Activated effector memory CD4-positive, alpha-beta T cell treated with anti-CD3 and anti-CD28 coated beads, Interleukin-2, amount 50 U/mL, for 16 hours (primary cell): Measurements from ENCODE around the gene TRIM42.

Source experiments
- DNase-seq: peaks from one replicate; pipeline ENCODE4 v3.0.0-alpha.2; 2020

Gene TRIM42

DNA sequence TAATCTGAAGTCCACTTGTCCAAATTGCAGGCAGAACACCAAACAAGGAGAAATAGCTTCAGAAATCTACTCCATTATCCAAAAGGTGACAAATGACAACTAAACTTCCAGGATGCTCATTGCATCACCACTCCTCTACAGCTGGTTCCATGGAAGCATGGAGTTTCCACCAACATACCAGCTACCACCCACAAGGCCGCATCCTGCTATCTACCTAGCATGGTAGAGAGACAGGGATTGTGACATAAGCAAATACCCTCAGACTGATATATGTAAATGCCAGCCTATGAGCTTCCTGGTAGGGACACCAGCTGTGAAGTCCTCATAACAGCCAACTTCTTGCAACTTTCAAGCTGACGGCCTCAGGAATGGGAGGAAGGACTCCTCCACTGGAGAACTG lies at the start of gene TRIM42:
Gene TRIM42, plus strand, starts transcription at position 301 of the 400 bp plus-strand sequence. CDS start 166 bp downstream, outside the sequence.
- no peak for DNase-seq

DNA sequence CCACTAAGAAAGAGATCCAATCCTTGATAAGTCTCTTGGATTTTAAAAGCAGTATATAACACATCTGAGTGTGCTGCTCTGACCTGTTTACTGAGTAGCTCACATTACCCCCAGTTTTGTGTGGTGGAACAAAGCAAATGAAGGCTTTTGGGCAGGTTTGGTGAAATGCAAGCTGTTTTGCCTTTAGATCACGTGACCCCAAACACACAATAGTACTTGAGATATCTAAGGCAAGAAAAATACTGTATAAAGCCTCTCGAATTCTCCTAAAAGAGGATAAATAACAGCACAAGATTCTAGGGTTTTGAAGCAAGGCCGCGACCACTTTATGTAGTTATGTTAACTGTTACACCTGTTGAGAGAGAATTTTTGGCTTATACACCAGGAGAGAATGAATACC lies 49.3 kb upstream of the TRIM42 start:
- no peak for DNase-seq

DNA sequence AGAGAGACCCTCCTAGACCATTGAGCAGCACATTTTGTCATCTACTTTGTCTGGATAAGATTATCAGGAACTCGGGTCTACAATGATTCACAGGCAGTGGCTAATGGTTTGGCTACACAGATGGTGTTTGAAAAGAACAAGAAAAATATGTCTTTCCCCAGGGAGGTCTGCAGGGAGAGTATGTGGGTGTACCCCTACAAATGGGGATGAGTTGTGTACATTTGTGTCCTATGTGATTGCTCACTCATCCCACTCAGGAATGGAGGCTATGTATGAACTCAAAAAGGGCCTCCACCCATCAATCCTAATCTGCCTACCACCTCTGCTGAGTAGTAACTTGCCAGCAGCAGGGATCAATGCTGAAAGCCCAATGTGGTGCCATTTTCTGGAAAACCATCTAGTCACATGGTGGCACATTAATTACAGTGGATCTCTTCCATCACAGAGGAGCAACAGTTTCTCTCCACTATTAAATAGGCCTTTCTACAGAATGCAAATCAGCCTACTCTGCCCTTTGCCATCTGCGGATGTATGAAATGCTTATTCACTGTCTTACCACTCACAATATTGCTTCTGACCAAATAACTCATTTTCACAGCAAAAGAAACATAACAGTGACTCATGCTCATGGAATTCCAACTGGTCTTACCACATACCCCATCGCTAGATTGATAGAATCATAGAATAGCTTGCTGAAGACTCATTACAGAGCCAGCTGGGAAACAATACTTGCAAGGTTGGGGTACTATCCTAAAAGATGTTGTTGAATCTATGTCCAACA lies 48.3 kb upstream of the TRIM42 start:
- DNase-seq = no peak

DNA sequence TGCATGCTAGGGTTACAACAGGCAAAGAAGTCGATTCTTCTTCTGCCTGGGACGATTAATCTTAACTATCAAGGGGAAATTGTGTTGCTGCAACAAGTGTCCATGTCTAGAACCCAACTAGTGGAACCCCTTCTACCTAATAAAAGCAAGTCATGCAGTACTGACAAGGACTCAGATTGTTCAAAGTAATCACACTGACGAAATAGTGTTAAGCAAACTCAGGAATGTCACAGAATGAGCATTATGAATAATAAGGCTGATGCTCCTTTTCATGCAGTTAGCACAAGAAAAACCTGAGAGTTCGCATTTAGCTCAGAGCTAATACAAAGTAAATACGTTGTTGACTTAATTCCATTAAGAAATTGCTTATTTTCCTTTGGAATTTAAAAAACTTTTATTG lies 47.5 kb upstream of the TRIM42 start:
- no peak for DNase-seq

DNA sequence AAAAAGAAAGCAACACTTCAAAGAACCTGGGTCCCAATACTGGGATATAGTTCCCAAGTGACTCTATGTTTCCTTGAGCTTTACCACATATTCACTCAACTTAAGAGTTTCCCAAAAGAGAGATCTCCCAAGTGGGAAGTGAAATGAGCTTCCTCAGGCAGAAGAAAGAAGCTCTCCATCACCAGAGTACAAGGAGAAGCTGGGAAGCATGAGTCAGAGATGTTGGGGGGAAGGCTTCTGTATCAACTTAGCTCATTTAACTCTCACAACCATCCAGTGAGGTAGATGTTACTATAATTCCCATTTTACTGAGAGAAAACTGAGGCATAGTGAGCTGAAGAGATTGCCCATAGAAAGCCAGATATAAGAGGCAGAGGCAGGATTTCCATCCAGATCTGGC lies 47.0 kb upstream of the TRIM42 start:
- DNase-seq = no peak

DNA sequence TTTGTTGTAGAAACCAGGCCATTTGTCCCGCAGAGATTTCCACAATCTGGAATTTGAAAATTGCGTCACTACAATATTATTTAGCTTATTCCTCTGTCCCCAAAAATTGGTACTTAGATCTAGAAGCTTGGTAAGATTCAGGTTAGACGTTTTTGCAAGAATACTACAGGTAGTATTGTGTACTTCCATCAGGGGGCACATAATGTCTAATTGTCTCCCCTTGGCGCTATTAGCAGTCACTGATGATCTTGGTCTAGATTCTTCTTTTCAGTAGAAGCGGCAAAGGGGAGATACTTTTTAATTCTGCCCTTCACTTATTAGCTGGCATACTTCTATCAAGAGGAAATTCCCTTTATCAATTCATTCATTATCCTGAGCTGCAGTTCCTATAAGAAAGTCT lies 42.6 kb upstream of the TRIM42 start:
- DNase-seq = no peak

DNA sequence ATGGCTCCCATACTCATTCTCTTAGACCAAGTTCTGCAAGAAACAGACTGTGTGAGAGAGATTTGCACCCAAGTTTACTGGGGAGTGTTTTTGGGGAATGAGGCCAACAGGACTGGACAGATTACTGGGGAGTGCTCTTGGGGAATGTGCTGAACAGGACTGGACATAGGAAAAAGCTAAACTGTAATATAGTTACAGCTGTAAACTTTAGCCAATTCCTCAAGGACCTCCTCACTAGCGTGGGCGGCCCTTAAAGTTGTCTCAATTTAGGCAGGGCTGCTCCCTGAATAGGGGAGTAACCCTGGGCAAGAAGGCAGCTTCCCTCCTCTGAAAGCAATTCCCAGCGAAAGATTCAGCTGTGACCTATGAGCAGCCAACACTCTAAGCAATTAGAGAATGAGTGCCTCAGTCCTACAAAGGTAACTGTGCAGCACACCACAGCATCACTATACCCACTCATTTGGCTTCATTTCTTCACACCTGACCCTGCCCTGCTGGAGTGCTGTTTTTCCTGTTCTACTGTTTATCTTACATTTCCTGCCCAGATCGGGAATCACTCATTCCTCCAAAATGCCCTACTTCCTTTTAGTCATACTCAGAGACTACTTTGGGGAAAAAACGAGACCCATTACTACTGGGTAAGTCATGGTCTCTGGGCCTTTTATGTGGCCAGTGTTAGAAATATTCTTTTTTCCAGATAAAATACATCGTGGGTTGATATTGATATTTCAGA lies 41.3 kb upstream of the TRIM42 start:
- DNase-seq = no peak

DNA sequence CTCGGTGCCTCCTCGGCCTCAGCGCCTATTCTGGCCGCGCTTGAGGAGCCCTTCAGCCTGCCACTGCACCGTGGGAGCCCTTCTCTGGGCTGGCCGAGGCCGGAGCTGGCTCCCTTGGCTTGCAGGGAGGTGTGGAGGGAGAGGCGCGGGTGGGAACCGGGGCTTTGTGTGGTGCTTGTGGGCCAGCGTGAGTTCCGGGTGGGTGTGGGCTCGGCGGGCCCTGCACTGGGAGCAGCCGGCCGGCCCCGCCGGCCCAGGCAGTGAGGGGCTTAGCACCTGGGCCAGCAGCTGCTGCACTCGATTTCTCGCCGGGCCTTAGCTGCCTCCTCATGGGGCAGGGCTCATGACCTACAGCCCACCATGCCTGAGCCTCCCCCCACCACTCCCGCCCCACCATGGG lies 26.6 kb upstream of the TRIM42 start:
- no peak for DNase-seq

DNA sequence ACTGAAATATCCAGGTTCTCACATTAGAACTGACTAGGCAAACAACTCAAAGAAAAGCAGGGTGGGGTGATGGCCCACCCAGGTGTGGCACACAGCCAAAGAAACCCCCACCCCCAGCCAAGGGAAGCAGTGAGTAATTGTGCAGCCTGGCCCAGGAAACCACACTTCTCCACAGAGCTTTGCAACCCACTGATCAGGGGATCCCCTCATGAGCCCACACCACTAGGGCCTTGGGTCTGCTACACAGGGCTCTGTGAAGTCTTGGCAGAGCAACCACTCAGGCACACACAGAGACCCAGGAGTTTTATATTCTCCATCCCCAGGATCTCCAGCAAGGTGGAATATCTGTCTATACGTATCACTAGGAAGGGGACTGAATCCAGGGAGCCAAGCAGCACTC lies 22.2 kb upstream of the TRIM42 start:
- DNase-seq = no peak

DNA sequence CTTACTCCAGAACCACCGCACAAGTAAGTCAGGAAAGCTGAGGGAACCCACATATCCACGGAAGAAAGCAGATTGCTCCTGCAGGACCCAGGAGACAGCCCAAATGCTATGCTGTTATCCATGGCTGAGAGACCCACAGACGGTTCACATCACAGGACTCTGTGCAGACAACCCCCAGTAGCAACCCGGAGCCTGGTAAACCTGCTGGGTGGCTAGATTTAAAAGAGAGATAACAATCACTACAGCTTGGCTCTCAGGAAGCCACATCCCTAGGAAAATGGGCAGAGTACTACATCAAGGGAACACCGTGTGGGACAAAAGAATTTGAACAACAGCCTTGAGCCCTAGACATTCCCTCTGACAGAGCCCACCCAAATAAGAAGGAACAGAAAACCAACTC lies 13.8 kb upstream of the TRIM42 start:
- no peak for DNase-seq

DNA sequence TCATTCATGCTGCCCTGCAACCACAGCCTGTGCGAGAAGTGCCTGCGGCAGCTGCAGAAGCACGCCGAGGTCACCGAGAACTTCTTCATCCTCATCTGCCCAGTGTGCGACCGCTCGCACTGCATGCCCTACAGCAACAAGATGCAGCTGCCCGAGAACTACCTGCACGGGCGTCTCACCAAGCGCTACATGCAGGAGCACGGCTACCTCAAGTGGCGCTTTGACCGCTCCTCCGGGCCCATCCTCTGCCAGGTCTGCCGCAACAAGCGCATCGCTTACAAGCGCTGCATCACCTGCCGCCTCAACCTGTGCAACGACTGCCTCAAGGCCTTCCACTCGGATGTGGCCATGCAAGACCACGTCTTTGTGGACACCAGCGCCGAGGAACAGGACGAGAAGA lies 4.7 kb downstream of the TRIM42 start:
- no peak for DNase-seq

DNA sequence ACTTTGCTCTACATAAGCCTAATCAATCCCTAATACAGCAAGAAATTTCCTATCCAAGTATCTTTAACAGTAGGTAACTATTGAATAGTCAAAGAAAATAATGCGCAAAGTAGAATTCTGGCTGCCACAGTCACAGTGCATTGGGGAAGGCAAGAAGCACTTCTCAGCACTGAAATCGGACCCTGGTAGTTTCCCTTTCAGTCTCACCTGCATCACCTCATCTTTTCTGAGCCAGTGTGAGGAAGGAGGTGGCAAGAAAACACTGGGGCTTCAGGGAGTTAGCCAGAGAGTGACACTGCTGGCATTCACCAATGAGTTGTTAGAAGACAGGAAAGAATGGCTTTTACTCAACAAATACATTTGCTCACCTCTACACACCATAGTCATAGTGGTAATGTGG lies 8.3 kb downstream of the TRIM42 start:
- no peak for DNase-seq

DNA sequence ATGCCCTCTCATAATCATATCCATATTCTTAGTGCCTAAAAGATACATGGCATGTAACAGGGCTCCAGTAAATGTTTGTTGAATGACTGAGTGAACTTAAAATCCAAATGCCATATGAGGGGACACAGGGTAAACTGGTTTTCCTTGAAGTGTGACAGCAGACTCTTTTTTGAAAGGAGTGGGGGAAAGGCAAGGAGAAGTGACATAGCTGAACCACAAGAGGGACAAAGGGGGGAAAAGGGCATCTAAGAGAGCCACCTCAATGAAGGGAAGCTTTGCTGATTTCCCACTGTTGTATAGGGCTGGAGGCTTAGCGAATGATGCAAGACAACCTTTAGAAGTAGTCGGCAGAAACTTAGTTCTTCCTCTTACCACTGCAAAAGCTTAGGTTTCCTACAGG lies 9.1 kb downstream of the TRIM42 start:
- DNase-seq = no peak

DNA sequence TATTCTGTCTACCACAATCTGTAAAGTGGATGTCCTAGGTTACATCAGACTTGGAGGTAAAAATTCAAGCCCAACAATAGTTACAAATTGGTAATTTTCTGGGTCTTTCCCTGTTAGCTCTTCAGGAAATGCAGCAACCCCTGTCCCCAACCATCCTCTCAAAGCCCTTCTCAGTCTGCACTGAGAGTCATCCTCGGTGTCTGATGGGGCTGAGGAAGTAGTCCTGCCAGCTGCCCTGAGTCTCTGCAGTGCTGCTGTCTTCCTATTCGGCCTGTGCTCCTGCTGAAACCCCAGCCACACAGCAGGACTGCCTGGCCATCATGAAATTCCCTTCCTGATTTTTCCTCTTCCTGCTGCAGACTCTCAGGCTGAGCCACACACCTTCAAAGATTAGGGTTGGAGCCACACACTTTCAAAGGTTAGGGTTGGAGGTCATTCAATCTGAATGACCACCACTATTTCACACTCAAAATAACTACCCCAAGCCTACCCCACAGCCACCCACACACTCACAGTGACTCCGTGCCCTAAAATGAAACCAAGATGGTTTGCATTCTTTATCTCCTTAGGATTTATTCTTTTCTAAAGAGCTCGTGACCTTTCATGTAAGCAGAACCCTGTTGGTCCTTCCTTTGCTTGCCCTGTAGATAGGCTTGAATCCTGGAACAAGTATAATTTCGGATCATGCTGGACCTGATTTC lies 17.6 kb downstream of the TRIM42 start:
- no peak for DNase-seq

DNA sequence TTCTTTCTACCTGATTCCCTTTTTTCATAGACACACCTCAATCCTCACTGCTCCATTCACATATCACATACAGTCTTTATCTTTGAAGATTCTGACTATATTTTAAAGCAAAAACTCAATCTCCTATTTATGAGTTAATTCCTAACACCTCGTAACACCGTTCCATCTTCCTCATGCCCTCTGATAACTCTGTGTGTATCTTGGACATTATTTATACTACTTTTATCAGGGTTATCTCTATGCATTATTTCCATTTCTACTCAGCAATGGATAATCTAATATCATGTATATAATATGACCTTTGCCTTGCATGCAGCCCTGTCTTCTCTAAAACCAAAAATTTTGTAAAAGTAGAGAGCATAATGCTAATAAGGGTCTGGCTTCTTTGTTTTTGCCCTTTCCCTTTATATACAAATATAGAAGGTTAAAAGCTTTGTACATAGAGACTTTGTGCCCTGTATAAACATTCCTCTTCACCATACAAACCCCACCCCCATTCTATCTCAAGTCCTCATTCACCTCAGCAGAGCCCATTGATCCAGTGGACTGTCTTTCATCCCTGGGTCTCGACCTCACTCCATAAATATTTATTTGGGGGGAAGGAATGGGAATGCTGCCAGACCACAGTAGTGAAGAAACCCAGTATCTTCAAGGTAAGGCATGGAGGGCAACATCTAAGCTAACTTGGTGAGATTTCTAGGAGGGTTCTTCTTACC lies 21.8 kb downstream of the TRIM42 start:
- no peak for DNase-seq

DNA sequence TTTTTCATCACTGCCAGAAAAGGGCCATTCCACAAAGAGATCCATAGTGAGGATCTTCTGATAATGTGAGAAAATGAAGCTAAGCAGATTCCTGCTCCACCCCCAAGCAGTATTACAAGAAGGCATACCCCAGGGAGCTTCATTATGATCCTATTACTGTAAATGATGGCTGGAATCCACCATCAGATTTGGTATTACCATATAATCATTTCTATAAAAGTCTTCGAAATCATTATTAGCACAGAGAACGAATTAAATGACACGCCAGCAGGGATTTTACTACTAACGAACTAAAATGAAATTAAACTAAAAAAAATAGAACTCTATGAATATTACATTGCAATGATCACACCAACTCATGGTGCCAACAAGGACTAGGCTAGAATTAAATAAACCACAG lies 24.4 kb downstream of the TRIM42 start:
- no peak for DNase-seq

DNA sequence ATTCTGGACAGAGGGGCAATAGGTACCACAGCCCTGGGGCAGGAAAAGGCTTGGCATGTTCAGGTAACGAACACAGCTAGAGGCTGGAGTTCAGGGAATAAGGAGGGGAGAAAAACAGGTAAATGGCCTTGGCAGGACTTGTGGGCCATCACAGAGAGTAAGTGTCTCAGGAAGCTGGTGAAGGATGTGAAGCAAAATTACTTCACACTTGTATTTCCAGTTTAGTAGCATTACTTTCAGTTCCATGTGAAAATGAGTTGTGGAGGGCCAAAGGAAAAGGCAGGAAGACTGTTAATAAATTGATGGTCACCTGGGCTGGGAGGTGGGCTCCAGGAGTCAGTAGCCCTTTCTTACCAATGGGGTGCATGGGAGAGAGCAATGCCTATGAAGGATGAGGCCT lies 25.6 kb downstream of the TRIM42 start:
- no peak for DNase-seq

DNA sequence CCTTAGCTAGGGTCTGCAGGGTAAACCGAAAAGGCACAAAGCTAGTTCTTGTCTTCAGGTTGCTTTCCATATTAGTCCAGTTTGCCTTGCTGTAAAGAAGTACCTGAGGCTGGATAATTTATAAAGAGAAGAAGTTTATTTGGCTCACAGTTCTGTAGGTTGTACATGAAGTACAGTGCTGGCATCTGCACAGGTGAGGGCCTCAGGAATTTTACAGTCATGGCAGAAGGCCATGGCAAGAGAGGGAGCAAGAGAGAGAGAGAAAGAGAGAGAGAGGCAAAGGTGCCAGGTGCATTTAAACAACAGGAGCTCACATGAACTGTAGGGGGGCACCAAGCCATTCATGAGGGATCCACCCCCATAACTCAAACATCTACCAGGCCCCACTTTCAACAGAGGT lies 26.9 kb downstream of the TRIM42 start:
- no peak for DNase-seq

DNA sequence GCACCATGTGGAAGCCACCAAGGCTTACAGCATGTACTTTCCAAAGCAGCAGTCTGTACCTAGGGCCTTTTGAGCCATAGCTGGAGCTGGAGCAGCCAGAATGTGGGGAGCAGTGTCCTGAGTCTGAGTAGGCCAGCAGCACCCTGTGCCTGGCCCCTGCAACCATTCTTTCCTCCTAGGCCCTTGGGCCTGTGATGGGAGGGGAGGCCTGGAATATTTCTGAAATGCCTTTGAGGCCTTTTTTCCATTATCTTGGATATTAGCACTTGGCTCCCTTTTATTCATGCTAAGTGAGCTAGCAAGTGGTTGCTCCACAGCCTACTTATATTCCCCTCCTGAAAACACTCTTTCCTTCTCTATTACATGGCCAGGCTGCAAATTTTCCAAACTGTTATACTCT lies 28.1 kb downstream of the TRIM42 start:
- no peak for DNase-seq

DNA sequence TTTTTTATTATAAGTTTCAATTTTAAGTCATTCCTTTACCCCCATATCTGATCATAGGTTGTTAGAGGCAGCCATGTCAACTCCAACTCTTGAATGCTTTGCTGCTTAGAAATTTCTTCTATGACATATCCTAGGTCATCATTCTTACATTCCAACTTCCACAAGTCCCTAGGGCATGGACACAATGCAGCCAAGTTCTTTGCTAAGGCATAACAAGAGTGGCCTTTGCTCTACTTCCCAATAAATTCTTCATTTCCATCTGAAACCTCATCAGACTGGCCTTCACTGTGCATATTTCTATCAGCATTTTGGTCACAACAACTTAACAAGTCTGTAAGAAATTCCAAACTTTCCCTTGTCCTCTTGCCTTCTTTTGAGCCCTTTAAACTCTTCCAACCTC lies 28.5 kb downstream of the TRIM42 start:
- DNase-seq = no peak

DNA sequence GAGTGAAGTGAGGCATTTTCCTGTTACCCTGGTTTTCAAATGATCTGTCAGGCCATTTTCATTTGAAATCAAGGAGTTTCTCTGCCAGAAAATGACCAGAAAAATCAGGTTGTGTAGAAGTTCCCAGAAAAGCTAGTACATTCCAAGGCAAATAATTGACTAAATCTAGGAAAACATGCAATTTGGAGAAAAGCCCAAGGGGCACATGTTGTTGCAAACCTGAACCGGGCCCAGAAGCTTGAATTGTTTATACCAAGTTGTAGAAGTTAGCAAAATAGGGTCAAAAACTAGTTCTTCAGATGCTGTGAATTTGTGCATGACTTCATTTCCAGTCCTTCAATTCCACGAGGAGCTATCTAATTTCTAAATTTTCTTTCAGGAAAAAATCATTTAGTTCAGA lies 31.0 kb downstream of the TRIM42 start:
- no peak for DNase-seq

DNA sequence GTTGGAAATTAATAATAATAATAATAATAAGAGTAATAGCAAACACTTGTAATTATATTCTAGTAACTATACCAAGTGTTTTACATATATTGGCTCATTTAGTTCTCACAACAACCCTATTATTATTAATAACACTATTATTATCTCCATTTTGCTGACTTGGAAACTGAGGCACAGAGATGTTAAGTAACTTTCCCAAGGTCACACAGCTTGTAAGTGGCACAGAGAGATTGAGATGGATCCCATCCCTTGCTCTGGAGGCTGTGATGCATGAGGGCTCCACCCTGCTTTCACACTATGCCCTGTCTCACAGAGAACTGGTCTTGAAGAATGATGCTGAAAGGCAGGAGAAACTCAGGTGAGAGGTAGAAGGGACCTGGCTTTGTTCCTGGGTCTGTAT lies 31.9 kb downstream of the TRIM42 start:
- DNase-seq = no peak

DNA sequence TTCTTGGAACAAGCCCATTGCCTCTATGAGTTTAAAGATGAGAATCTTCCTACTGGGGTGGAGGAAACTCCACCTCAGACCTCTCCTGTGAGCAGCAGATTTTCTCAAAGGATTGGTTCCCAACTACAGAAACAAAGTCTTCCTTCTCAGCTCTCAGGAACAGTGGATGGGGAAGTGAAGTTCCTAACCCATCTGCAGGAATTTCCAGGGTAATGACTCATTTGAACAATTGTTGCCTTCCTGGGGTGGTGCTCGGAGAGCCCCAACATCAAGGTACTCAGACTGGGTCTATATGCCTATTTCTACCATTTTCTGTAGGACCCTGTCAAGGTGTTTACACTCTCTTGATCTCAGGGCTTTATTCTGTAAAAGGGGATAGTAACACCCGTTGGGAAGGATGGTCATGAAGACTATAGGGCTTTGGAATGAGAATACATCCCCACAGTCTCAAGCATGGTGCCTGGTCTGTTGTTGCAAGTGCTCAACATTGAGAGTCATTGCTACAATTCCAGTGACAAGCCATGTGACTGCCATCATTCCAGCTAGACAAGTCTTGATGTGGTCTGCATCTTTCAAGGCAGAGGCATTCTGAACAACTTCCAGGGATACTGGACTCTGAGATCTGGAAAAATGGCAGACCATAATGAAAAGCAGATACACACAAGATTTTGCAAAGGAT lies 33.0 kb downstream of the TRIM42 start:
- no peak for DNase-seq
